ENCODE data around the gene ZBTB16.

The ZBTB16 gene

DNA sequence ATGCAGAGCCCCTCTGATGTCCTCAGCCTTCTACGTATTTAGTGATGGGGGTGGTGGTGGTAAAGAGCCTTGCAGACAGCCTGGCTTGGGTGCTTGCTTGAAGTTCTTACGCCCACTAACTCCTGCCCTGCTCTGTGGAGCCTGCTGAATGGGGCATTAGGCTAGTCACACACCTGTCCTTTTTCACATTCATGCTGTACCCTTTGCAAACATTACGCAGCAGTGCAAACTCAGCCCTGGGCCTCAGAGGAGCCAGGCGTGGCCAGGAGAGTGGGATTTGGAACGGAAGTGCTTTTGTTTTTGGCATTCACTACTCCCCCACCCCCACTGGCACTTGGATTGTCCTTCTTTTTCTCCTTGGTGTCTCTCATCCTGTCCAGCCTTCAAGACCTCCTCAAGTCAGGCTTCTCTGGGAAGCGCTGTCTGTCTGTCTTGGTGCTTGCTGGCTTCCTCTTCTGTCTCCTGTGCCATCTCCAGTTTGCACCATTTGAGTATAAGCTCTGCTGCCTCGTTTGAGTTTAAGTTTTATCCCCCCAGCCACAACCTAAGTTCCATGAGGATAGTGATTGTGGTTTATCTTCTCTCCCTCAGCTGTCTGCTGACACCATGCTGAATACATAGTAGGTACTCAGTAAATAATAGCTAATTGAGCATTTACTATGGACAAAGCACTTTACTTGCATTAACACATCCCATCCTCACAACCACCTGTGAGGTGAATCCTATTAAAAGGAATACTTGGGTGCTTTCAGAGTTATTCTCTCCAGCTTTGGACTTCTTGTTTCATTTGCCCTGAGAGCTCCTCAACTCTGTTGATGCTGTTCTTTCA, 26.7 kb downstream of the ZBTB16 start:
- DNase-seq = no peak

DNA sequence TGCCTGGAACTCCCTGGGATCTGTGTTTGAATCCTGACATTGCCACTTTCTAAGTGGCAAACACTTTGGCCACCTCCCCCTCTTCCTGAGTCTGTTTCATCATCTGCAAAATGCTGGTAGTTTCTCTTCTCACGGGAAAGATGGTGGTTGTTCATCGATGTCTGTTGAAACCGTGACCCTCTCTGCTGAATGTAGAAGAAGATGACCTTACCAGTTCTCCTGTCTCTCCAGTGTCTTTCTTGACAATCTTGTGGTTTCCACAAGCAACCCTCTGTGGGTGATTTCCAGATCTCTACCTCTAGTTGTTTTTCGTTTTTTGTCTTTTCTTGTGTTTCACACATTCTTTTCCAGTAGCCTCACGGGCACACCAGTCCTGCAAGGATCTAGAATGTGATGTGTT, 27.5 kb downstream of the ZBTB16 start:
- DNase-seq = no peak

DNA sequence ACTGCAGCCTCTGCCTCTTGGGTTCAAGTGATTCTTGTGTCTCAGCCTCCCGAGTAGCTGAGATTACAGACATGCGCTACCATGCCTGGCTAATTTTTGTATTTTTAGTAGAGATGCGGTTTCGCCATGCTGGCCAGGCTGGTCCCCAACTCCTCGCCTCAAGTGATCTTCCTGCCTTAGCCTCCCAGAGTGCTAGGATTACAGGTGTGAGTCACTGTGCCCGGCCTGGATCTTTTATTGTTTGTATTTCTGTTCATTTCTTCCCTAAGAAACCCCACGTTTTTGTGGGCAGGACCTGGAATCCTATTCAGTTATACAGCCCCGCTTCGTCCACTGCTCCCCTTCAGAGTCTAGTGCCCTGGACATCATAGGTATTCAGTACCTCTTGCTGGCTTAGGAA, 28.7 kb downstream of the ZBTB16 start:
- no peak for DNase-seq

DNA sequence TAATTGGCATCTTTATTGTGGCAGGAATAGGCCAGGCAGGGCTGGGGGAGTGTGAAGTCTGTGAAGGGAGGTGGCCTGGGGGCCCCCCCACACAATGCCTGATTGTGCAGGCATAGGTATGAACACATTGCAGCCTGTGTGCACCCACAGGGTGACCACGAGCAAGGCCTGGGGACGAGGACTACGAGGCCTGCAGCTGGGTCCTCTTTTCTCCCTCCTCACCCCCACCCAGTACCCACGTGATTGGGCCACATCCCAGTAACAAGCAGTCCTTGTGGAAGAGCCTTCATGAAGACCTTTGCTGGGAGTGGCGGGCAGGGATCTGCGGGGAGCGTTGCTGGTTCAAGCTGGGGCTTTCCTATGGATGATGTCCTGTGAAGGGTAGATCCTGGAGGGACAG, 29.3 kb downstream of the ZBTB16 start:
- DNase-seq = no peak

DNA sequence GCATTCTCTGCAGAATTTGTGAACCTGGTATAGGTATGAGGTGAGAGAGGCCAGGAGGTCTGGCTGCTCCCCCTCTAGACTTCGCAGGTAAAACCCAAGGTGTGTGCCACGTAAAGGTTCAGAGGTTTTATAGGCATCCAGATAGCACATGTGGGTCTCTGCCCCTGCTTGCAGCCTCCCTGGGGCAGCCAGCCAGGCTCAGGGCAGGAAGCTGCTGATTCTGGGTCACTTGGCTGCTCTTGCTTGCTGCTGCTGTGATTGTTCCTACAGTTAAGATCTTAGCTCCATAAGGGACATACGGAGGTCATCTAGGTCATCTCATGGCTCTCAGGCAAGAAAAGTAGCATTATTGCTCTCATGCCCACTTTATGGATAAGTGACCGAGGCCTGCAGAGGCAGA, 30.2 kb downstream of the ZBTB16 start:
- DNase-seq = no peak

DNA sequence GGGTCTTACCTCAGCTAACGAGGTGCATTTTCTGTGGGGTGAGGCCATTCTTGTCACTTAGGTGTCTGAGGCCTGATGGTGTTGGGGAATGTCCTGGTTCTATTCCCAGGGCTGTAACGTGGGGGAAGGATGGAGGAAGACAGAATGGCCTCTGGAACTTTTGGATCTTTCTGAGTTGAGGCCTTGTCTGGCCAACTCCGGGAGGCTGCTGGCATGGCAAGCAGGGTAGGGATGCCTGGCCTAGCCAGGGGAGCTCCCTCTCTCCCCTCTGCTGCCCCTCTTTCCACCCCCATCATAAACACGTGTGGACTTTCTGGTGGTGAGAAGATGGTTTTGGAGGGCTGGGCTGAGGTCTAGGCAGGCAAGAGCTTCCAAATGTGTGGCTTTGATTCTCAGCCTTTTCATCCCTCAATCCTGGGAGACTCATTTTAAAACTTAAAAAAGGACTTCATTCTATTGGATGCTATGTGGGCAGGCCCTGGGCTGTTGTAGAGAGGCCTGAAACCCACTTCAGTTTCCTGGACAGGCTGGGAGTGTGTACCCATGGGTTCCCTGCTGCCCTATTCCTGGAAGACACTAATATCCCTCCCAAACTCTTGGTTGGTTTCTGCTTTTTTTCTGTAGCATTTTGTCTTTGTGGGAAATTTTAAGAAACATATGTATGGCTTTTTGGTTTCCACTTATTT, 30.9 kb downstream of the ZBTB16 start:
- DNase-seq = no peak

DNA sequence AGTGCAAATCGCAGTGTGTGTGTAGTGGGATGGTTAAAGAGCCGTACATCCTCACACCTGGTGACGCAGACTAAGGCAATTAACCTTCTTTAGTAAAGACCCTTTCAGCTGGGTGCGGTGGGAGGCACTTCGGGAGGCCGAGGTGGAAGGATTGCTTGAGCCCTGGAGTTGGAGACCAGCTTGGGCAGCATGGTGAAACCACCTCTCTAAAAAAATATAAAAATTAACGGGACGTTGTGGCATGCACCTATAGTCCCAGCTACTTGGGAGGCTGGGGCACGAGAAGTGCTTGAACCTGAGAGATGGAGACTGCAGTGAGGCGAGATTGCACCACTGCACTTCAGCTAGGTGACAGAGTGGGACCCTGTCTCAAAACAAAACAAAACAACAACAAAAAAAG, 31.5 kb downstream of the ZBTB16 start:
- no peak for DNase-seq

DNA sequence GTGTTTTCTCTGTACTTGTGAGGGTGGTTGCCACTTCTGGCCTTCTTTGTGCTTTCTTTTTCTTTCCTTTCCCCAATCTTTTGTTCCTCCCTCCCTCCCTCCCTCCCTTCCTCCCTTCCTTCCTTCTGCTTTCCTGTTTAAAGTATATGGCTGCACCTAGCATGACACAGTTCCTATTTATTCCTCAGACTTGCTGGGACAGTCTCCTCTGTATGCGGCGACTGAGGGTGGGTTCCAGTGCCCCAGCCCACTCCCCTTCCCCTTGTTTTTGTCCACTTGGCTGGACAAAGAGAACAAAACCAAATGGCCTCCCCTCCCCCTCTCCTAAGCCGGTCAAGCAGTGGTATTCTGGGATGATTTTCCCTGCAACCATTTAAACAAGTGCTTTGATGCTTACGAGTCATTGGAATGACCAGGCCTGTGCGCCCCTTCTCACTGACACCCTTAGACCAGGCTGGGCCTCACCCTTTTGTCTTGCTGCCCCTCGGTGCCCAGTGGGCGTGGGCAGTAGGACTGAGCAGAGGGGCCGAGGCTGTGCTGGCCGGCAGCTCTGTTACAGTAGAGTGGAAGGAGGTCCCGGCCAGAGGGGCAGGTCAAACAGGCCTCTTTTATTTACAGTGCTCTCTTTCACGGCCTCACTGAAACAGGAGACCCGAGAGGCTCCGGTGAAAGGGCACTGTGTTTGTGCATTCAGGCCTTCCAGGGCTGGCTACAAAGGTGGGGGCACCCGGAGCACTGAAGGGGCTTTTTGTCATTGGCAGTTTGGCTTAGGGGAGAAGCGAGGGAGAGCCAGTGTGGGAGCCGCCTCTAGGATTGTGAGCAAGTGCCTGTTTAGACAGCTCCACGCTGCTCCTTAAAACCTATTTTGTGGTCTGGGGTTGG, 32.2 kb downstream of the ZBTB16 start:
- no peak for DNase-seq

DNA sequence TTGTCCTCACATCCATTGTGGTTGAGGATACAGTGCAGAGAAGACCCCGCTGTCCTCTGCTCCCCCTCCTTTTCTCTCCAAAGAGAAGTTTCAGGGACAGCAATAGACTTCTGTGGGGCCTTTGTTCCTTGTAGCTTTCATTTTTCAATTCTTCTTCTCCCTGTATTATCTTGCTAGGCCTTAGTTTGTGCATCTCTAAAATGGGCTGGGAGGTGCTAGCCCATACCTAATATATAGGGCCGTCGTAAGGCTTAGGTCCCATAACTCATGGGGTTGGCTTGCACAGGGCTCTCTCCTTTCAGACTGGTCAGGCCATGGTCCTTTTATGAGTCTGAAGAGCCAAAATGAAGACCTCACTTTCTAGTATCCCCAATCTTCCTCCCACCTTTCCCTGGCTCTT, 33.0 kb downstream of the ZBTB16 start:
- no peak for DNase-seq

DNA sequence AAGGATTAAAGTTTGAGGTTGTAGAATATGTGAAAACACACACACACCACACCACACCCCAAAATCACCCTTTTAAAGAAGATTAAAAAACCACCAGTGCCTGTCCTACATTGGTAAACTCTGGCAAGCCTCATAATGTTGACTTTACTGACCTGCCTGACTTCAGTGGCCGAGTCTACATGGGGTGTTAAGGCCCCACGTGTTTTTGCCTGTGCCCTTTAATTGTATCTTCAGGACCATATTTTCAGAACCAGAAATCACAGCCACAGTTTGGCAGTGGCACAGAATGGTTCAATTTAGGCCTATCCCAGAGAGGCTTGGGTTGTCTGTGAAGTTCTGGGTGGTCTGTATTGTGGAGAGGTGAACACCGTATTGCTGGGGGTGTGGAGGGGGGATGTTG, 33.4 kb downstream of the ZBTB16 start:
- DNase-seq = no peak

DNA sequence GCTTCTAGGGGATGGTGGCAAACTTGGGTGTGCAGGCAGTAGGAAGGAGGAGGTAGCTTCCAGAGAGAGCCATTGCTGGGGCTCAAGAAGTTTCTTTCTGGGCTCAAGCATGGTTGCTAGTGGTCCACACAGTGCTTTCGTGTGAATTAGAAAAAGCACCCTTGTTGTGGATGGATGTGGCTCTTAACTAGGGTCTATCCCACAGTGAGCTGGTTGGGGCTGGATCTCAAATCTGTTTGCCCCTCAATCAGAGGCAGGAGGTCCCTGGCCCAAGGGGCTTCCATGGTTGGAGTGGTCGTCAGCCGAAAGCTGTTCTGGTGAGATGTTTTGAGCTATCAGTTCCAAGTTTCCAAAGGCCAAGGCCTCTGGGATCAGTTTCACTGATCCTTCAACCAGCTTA, 35.0 kb downstream of the ZBTB16 start:
- no peak for DNase-seq

DNA sequence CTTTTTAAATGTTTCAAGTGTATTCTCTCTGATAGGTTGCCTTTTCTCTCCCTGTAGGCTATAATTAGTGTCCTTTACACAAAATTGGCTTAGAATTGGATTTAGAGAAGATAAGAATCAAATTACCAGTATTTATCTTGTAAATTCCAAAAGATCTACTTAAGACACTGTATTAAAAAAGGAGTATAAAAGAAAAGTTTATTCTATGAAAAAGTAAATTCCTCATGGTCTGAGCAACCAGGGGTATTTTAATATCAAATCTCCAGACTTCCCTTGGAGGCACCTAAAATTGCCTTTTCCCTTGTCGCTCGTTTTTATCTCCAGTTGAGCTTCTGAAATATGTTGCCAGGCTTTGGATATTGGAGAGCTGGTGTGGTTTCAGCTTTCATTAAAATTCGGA, 36.4 kb downstream of the ZBTB16 start:
- DNase-seq = no peak

DNA sequence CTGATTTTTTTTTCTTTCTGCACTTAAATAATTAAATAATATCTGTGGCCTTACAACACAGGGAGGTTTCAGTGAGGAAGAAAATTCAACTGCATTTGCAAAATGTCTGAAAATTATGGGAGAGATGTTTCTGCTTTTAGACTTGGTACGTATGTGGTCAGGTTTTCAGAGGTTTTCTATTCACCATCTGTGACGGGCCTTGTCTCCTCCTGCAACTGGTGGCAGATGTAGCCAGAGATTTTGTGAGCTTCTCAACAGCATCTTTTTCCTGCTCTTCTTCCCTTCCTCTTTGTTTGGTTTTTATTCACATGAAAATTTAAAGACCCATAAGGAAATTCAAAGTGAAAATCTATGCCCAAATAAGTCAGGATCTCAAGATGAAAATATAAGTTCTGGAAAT, 38.3 kb downstream of the ZBTB16 start:
- no peak for DNase-seq

DNA sequence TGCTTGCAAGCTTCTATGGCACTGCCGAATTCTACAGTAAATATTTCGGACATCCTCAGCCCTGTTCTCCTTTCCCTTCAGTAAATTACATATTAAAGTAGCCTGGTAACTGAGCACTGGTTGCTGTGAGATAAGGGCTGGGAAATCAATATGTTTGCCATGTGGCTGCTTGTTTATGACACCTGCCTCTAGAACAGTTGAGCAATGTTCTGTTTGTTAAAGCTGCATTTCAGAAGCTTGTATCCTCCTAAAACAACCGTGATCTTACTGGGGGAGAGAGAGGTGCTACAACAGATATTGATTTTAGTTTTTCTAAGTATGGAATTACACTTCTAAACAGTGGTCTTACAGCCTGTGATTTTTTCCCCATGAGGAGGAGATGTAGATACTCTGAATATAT, 39.4 kb downstream of the ZBTB16 start:
- no peak for DNase-seq

DNA sequence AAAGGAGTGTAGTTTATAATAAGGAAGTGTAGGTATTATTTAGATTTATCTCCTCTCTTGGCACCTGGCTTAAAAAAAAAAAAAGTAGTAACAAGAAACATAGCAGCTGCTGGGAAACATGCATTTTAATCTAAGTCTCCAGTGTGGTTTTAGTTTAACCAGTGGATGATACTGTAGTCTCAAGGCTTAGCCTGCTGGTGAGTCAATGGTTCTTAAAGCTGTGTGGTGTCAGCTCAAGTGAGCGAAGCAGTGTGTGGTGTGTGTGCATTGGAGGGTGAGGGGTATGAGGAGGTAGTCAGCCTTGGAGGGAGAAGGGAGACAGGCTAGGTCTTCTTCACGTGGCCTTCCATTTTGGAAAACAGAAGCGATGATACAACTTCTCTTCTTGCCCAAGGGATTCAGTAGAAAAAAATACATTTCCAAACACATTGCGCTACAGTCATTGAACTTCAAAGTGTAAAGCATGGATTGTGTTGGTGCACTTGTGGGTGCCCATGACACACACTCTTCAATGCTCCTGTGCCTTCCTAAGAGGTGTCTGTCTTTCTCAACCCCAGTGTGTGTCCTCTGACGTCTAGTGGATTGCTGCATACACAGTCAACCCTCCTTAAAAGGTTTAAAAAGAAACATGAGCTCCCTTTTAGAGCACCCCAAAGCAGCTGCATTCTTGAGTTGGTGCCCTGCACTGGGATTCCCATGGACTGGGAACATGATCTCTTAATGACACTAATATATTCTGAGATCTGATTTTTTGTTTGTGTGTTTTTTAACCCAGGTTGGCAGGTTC, 40.1 kb downstream of the ZBTB16 start:
- no peak for DNase-seq

DNA sequence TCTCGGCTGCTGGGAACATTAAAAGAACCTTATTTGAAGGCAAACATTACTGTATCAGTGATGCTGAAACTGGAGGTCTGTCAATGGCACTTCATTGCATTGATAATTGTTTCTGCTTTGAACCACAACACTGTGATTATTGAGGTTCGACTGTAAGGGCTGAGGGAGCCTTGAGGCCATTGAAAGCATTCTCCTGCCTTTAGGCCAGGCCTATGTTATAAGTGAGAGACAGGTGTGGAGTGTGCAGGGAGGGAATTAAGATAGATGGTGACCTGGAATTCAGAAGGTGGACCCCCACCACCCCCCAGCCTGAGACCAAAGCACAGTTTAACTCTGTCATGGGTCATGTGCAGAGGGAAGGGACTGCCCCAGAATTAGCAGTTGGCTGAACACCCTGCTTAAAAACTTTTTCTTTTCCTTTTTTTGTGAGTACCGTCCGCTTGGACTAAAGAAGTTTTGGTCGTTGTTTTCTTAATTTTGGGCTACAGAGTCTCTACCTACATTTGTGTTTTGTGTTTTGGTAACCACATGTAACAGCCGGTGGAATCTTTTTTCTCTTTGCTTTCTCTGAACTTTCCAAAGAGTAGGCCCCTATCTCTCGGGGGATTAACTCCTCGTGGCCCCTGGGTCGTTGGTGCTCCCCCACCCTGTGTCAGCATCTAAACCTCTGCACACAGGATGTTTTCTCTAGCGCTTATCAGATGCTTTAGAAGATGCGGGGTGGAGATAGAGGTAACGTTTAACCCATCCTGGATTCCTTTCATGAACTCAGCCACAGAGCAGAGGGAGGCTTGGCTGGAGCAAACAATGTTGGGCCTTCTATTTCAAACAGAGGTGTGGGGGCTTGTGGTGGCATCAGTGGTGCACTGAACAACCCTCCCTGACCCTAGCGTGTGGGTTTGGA, 43.7 kb downstream of the ZBTB16 start:
- no peak for DNase-seq

DNA sequence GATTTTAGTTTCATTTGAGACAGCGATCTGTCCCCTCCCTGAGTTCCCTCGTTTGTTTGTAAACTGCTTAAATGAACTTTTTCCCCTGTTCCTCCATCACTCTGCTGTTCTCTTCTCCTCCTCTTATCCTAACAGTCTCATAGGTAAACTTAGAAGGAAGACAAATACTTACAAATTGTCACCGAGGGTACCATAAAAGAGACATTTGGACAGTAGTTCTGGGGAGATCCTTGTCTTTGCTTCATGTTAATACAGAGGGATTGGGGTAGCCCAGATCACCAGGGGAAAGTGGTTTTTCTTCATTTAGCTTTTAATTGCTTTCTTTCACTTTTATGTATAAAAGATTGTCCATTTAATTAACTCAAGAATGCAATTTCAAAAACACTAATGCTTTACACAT, 46.1 kb downstream of the ZBTB16 start:
- DNase-seq = no peak

DNA sequence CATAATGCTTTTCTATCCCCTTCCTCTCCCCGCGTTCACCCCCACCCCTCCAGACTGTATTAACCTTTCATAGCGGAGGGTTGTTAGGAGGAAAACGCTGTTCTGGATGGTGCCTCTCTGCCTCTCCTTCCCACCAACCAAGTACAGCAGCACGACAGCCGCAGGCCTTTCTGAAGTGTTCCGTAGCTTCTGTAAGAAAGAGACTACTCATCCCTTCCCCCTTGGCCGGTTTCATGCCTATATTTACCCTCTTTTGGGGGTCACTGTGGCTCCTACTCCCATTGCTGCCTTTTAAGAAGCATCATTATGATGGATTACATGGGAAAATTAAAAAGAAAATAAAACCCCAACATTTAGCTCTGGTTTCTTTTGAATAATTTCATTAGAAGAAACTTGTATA, 46.5 kb downstream of the ZBTB16 start:
- no peak for DNase-seq

DNA sequence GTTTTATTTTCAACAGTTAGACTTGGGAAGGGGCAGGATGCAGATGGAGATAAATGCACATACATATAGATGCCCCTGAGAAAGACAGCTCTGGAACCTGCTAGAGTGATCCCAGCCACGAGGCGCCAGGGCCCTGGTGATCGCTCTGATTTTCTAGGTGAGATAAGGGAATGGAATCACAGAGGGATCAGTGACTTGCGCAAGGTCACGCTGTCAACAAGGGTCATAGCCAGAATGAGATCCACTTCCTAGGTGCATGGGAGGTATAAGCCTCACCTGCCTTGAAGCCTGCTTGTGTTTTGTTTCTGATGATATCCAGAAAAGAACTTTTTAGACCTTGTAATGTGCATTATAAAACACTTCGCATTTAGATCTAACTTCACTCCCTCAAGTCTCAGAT, 47.5 kb downstream of the ZBTB16 start:
- no peak for DNase-seq

DNA sequence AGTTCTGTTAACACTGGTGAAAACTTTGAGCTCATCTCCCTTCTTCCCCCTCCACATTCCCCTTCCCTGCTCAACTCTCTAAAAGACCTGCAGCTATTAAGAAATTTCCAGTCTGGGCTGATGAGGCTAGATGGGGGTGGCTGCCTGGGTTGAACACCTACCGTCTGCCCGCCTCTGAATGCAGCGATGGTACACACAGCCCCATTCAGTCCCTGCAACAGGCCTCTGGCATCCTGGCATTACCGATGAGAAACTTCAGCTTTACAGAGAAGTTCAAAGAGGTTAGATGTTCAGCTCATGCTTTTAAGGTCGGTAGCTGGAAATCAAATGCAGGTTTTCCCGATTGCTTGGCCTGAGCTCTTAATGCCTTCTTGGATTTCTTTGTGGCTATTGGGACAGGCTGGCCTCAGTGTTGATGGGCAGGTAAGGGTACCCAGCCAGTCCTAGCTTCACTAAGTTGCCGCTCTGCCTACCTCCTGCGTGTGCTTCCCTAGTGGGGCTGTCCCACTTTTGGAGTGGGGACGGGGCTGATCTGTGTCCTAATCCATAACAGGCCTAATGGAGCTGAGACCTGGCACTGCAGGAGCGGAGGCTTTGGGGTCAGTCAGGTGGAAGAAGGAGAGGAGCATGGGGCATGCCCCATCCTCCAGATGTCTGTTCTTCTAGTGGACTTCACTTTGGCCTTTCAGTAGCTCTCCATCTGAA, 49.1 kb downstream of the ZBTB16 start:
- no peak for DNase-seq

Data from stimulated activated CD8-positive, alpha-beta memory T cell treated with anti-CD3 and anti-CD28 coated beads, Interleukin-4, amount 100 ng/mL, for 48 hours (primary cell).